Posterior cingulate gyrus (tissue), 11 donors: ENCODE measurements around the gene CIAPIN1.
"Not testable (repeated sequence)": the region's sequence is repeated elsewhere in the genome, so short reads cannot be mapped to it uniquely, and the experiment has no call there.

ENCODE experiments used
- DNase-seq, 10 donors: peaks; one replicate each; pipeline versions ENCODE4 v3.0.0 to v3.0.0-alpha.2; 2020 to 2021; ENCODE audit warnings: mixed read lengths in 3 of 10
- intact Hi-C: fragments of 100-400 bp; cut with DNase I; formaldehyde crosslinking; loops from one replicate; pipeline ENCODE4 v1.15.1; 2023

CIAPIN1 gene

DNA sequence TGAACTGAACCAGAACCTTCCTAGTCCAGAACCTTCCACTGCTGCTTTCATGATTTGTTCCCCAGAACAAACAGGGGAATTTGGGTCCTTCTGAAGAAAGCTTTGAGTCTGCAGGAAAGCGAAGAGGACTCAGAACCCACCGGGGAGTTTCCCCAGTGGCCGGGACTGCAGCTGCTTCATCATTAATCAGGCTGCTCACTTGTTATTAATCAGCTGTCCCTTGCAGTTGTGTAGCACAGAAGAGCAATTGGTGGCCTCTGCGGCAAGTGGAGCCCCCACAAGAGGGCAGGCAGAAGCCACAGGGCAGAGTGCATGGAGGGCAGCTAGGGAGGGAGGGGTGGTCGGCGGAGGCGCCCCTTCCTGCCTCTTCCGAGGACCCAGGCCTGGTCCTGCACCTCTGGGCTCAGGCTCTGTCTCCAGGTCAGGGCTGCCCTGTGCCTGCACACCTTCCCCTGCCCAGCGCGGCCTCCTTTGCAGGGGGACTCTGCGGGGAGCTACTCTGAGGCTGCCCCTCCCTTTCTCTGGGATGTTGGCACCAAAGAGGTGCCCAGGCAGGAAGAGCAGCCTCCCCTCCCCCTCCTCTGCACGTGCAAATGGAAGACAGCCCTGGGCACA is 35.7 kb downstream of the CIAPIN1 start:
- DNase-seq, result no peak
- intact Hi-C loops, result loop anchor here (5.0 kb wide), 1 partner anchor 34 kb away; no protein-coding TSS in a partner anchor

DNA sequence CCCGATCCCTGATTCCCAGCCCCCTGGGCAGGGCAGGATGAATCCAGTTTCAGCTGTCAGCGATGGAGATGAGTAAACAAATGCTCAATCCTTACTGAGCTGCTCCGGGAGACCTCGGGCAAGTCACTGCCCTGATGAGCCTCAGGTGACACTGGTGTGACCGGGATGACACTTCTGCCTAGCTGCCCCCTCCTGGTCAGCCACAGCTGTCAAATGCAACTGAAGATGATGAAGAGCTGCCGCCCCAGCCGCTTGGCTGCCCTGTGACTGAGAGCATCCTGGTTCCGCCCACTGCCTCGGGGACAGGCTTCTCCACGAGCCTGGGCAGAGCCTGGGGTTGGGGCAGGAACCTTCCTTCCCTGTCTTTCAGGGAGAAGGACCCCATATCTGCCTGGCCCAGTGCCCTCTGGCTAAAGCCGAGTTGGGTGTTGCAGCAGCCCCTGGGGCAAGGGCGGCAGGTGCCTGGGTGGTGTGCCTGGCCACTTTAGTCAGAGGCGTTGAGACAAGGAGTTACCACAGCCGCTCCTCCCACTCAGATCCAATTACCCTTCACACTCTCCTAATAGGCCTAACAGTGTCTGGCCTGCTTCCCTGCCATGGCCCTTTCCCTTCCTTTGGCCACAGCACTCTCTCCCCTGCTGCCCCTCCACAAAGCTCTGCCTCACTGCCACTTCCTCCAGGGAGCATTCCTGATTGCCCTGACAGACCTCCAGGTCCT is 37.2 kb downstream of the CIAPIN1 start:
- DNase-seq, result no peak
- intact Hi-C loops, result loop anchor here (5.0 kb wide), 1 partner anchor 33 kb away; no protein-coding TSS in a partner anchor

DNA sequence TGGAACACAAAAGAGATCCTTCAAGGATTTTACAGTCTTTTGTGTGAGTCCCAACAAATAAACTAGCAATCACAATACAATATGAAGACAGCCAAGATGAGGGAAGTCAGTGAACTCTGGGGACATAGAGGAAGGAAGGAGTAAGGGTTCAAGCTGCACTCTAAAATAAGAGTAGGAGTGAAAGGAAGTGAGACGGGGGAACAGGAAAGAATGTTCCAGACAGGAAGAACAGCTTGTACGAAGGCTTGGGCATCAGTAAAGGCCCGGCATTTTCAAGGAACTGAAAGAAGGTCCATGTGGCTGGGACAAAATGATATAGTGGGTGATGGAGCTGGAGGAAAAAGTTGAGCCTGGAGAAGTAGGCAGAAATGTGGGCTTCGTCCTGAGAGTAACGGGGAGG is 38.1 kb downstream of the CIAPIN1 start:
- no peak for DNase-seq
- intact Hi-C loops, result no loop called here

DNA sequence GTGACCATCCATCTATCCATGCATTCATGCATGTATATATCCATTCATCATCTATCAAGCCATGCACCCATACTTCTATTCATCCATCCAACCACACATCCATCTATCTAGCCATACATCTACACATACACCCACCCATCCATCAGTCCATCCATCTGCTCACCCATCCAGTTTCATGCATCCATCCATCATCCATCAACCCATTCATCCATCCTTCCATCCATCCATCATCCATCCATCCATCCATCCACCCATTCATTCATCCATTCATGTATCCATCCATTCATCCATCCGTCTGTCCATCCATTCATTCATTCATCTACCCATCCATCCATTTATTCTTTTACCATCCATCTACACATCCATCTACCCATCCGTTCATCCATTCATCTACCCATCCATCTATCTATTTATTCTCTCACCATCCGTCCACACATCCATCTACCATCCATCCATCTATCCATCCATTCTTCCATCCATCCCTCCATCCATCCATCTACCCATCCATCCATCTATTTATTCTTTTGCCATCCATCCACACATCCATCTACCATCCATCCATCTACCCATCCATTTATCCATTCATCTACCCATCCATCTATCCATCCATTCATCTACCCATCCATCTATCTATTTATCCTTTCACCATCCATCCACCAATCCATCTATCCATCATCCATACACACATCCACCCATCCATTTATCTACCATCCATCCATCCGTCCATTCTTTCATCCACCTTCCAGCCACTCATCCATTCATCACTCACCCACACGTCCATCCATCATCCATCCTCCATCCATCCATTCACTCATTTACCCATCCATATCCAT is 39.4 kb downstream of the CIAPIN1 start:
- intact Hi-C loops, result no loop called here
- DNase-seq, result peak in 1 of 10 donors; percentile 1

DNA sequence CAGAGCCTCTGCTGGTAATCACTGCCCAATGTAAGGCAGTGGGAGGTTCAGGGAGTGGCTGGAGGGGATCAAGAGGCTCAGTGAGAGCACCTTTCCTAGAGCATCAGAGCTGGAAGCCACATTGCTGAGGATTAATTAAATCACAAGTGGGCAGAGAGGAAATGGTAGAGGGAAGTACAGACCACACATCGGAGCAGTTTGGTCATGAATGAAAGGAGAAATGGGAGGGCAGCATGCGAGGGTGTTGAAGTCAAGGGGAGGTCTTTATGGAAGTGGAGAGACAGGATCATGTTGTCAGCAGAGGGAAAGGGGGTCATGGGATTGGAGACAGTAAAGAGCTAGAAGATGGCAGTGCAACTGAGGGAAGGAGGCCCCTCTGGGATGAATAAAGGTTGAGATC is 40.3 kb downstream of the CIAPIN1 start:
- DNase-seq, result no peak
- intact Hi-C loops, result no loop called here

DNA sequence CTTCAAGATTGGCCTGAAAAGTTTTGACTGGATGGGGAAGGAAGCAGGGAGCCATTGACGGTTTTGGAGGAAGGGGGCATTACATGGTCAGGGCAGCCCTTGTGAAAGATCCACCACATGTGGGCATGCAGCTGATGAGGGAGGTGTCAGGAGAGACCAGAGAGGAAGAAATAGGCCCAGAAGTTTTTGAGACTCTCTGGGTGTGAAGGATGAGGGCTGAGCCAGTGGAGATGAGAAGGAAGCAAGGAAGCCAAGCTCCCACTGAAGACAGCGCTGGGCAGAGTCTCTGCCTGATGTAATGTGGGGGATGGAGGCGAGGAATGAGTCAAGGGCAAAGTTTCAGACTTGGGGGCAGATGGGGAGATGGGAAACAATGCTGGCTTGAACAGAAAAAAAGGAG is 42.1 kb downstream of the CIAPIN1 start:
- intact Hi-C loops, result no loop called here
- peak in 1 of 10 donors; percentile 33 for DNase-seq

DNA sequence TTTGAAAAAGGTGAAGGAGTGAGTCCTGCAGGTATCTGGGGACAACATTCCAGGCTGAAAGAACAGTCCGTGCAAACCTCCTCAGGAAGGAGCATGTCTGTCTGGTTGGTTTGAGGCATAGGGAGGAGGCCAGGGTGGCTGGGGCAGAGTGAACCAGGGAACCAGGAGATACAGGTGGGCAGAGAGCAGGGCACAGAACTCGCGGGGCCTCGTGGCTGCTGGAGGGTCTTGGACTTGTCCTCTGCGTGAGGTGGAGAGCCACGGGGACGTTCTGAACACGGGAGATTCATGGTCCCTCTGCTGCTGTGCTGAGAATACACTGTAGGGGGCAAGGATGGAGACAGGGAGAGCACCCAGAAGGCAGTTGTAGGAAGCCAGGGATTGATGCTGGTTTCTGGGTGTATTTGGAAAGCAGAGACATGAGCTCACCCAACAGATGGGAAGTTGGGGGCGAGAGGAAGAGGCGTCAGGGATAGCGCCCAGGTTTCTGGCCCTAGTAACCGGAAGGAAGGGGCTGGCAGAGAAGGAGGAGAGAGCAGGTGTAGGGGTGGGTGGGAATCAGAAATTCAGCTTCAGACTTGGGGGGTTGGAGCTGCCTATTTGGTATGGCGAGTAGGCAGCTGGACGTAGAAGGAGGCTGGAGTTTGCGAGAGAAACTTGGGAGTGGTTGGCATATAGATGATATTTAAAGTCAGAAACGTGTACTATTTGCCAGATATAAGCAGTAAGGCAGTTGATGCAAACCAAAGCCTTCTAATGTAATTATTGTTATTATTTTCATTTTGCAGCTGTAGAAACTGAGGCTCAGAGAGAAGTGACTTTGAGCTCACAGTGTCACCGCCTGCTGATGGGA is 43.0 kb downstream of the CIAPIN1 start, which contains the start of gene CCL17:
CCL17 (plus strand) TSS at position 803 of the 853 bp plus-strand sequence. CDS start 9,166 bp downstream, outside the sequence.
- intact Hi-C loops, result no loop called here
- peak in 2 of 10 donors; percentile 39 to 69 for DNase-seq

DNA sequence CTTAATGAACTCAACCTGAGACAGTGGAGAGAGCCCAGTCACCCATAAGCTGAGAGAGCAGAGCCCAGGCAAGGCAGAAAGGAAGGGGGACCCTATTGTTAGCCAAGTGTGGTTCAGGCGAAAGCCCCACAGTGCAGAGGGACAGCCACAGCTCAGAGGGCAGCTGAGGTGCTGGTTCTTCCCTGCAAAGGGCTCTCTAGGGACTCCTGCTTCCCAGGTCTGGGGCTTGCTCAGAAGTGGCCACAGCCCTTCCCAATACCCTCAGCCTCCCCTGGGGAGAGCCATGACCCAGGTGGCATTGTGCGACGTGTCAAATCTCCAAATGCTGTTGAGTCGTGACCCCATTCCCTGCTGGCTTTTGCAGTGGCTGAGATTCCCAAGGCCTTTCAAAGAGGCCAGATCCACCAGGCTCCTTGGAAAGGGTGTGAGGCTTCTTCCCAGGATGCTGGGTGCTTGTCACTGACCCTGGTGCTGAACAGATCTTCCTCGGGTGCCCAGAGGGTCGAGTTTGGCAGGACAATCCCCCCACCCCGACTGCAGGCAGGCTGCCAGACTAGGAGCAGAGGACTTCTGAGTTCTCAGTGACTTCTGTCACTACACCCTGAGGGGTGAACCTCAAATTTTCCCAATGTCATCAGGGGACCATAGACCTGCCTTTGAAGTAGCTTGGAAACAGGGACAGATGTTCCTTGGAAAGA is 45.1 kb downstream of the CIAPIN1 start:
- peak in 2 of 10 donors; percentile 61 to 71 for DNase-seq
- intact Hi-C loops, result no loop called here

DNA sequence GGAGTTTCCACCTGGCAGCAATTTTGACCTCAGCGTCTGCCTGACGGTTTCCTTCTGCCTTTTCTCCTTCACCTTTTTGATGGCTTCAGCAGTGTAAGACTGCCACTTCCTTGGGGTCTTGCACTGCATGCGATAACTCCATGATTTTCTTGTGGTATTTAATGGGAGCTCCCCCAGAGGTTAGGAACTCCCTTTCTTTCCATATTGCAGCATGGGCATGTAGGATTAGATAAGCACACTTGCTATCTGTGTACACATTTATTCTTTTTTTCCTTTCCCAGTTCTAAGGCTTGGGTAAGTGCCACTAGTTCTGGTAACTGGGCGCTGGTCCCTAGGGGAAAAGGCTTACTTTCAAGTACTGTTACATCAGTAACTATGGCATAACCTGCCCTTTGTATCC is 49.7 kb downstream of the CIAPIN1 start:
- intact Hi-C loops, DNase-seq: not testable (repeated sequence)

DNA sequence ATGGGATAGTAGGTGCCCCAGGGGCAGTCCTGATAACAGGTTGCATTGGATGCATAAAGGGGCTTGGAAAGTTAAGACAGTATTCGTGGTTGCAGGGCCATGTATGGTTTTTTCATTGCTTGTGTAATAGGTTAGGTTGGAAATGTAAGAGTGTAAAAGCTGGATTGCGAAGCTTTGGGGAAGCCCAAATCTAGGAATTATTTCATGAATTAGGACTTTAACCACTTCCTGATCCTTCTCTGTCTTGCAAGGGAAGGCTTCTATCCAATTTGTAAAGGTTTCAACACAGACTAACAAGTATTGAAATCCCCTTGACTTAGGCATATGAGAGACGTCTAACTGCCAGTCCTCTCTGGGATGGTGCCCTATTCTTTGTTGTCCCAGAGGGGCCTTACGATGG is 50.4 kb downstream of the CIAPIN1 start:
- DNase-seq, result peak in 1 of 10 donors; percentile 18
- intact Hi-C loops, result no loop called here

DNA sequence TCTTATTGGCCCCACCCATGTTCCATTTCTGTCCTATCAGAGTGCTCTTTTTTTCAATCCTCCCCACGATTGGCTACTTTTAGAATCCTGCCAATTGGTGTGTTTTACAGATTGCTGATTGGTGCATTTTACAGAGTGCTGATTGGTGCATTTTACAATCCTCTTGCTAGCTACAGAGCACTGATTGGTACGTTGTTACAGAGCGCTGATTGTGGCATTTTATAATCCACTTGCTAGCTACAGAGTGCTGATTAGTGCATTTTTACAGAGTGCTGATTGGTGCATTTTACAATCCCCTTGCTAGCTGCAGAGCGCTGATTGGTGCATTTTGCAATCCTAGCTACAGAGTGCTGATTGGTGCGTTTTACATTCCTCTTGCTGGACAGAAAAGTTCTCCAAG is 52.2 kb downstream of the CIAPIN1 start:
- intact Hi-C loops, result no loop called here
- DNase-seq, result peak in 1 of 10 donors; percentile 2

DNA sequence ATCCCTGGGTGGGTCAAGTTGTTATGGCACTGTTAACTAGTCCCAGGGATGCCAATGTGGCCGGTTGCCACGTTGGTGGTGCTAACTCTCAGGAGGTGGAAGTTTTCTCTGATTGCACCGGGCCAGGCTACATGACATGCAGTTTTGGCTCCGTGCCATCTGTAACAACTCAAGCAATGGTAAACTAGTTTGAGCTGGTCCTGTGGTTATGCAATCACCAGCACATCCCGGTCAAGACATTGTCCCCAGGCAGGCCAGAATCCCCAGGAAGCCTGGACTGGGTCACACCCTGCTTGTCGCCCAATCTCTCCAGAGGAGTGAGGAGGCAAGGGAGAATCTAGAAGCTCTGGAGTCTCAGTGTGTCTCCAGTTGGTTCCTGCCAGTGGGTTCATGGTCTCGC is 52.7 kb downstream of the CIAPIN1 start:
- peak in 2 of 10 donors; percentile 13 to 27 for DNase-seq
- intact Hi-C loops, result no loop called here

DNA sequence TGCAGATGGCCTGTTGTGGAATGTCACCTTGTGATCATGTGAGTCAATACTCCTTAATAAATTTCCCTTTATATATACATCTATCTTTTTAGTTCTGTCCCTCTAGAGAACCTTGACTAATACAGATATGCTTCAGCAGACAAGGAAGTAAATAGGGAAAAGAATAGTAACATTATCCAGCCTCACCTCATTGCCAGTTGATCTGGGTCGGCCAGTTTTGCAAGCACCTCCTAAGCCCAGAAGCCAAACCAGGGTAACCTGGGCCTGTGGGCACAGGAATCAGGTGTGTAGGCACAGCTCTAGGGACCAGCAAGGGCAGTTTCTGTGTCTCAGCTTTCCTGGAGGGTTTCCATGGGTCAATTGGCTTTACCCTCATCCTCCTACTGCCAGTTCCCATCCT is 54.5 kb downstream of the CIAPIN1 start:
- DNase-seq, result peak in 2 of 10 donors; percentile 11 to 25
- intact Hi-C loops, result no loop called here

DNA sequence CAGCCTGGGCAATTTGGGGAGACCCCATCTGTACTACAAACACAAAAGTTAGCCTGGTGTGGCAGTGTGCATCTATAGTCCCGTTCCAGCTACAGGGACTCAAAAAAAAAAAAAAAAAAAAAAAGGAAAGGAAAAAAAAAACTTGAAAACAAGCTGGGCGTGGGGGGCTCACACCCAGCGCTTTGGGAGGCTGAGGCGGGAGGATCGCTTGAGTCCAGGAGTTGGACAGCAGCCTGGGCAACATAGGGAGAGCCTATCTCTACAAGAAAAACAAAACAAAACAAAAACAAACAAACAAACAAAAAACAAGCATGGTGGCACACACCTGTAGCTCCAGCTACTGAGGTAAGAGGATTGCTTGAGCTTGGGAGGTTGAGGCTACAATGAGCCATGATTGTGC is 55.5 kb downstream of the CIAPIN1 start:
- peak in 2 of 10 donors; percentile 21 to 57 for DNase-seq
- intact Hi-C loops, result no loop called here

DNA sequence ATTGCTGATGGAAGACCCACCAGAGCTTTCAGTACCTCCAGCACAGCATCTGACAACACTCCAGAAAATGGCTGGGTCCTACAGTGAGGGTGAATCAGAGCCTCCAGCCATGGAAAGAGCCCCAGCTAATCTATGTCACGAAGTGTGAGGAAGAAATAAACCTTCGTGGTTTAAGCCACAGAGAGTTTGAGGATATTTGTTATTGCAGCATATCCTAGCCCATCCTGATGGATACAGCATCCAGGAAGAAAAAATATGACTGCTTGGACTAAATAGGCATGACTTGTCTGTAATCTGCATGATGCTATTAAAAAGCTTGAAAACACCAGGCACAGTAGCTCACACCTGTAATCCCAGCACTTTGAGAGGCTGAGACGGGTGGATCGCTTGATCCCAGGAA is 55.9 kb downstream of the CIAPIN1 start:
- intact Hi-C loops, result no loop called here
- peak in 1 of 10 donors; percentile 4 for DNase-seq

DNA sequence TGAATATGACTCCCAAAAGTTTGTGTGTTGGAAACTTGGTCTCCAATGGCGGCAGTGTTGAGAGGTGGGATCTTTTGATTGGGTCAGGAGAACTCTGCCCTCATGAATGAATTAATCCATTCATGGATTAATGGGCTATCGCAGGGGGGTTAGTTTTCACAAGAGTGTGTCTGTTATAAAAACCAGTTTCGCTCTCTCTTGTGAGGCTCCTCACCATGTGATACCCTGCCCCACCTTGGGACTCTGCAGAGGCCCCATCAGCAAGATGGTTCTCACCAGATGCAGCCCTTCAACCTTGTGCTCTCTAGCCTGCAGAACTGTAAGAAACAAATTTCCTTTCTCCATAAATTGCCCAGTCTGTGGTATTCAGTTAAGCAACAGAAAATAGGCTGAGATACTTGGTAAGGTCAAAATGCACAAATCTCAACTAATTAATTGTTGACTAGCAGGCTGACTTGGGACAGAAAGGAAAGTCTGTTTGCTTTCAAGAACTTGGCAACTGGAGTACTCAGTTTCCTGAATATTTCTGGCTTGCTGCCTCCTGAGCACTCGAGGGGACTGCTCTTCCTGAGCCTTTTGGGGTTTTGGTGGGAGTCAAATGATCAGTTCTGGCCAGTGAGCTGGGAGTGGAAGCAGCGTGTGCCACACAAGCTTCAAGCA is 56.4 kb downstream of the CIAPIN1 start:
- DNase-seq, result peak in 2 of 10 donors; percentile 3 to 15
- intact Hi-C loops, result no loop called here

DNA sequence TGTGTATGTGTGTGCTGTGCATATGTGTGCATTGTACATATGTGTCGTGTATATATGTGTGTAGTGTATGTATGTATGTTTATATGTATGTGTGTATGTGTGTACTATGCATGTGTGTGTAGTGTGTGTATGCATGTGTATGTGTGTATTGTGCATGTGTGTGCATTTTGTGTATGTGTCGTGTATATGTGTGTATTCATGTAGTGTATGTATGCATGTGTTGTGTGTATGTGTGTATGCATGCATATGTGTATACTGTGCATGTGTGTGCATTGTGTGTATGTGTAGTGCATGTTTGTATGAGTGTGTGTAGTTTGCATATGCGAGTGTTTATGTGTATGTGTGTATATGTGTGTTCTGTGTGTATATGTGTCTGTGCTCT is 58.1 kb downstream of the CIAPIN1 start:
- intact Hi-C loops, result no loop called here
- DNase-seq, result no peak

DNA sequence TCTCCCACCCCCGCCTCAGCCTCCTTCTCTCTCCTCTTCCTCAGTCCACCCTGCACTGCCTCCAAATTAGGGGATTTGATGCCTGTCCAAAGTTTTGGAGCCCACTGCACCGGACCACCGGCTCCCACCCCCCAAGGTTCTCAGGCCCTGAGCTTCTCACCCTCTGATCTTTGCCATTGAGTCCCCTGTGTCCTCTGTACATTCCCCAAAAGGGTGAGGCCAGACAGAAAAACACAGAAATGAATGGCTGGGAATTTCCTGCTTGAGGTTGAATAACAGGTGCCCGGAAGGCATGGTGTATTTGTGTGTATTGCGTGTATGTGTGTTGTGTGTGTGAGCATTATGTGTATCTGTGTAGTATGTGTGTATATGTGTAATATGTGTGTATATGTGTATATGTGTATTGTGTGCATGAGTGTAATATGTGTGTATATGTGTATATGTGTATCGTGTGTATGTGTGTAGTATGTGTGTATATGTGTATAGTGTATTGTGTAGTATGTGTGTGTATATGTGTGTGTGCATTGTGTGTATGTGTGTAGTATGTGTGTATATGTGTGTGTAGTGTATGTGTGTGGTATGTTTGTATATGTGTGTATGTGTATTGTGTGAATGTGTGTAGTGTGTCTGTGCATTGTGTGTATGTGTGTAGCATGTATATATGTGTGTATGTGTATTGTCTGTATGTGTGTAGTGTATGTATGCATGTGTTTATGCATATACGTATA is 58.7 kb downstream of the CIAPIN1 start:
- intact Hi-C loops, result no loop called here
- DNase-seq, result peak in 2 of 10 donors; percentile 13 to 22
